Lower leg skin (tissue), 4 donors: Measurements from ENCODE around the gene BANP. TPM values are rescaled to one million over a fixed set of nuclear protein-coding genes. Genes with fewer than 3 reads are reported as not detected.
A peak's percentile ranks its signal among the peaks of the same experiment; 100 is the strongest.

Experiments
- DNase-seq, 2 donors: peaks; one replicate each; pipeline ENCODE4 v3.0.0-alpha.2; 2019; ENCODE audit warnings: low spot score in 2 of 2
- H3K4me3 ChIP-seq: fragments of 200-600 bp; sonication (generic); 2 replicates; pipeline ENCODE4 v1.5.1; 2017; ENCODE audit warnings: mild to moderate bottlenecking, low read depth; ENCODE audit not compliant: poor library complexity, severe bottlenecking
- POLR2A ChIP-seq, 2 donors: fragments of 450-650 bp; IDR thresholded peaks; one replicate each; pipeline ENCODE4 v1.6.1; 2016 to 2017; ENCODE audit warnings: antibody characterized with exemption in 2 of 2, mild to moderate bottlenecking in 1 of 2, moderate library complexity in 1 of 2
- WGBS, 2 donors: methylation state at CpG; one replicate each; pipeline ENCODE4 v1.1.5; 2018; 5-methylcytosine and 5-hydroxymethylcytosine counted together
- intact Hi-C: fragments of 100-400 bp; cut with DNase I; formaldehyde crosslinking; loops from one replicate; pipeline ENCODE4 v1.15.0; 2023; ENCODE audit warnings: low total_unique reads
- total RNA-seq, 4 donors: library from RNA; depleted of rRNA; stranded (reverse); fragments of >200 nt; gene quantifications; one replicate each; pipeline ENCODE4 v1.1.0, GENCODE V29; 2016
- TF ChIP-seq, protein P1 (sequence below), 3 donors: fragments of 450-650 bp; IDR thresholded peaks; one replicate each; pipeline ENCODE4 v1.5.1; 2016; ENCODE audit warnings: antibody characterized with exemption in 3 of 3, mild to moderate bottlenecking in 3 of 3, moderate library complexity in 2 of 3

The BANP gene
- total RNA-seq, 4 donors from 2014 or later: 21.6 to 28.7 (median 24.5) TPM

- WGBS, 2 donors: 70 to 71% methylated on average over 16 of the region's 16 CpGs
- intact Hi-C loops: no loop called here
Observed at GRCh38 chr16:88063211-88063773, 112.1 kb downstream of the BANP start.

DNA sequence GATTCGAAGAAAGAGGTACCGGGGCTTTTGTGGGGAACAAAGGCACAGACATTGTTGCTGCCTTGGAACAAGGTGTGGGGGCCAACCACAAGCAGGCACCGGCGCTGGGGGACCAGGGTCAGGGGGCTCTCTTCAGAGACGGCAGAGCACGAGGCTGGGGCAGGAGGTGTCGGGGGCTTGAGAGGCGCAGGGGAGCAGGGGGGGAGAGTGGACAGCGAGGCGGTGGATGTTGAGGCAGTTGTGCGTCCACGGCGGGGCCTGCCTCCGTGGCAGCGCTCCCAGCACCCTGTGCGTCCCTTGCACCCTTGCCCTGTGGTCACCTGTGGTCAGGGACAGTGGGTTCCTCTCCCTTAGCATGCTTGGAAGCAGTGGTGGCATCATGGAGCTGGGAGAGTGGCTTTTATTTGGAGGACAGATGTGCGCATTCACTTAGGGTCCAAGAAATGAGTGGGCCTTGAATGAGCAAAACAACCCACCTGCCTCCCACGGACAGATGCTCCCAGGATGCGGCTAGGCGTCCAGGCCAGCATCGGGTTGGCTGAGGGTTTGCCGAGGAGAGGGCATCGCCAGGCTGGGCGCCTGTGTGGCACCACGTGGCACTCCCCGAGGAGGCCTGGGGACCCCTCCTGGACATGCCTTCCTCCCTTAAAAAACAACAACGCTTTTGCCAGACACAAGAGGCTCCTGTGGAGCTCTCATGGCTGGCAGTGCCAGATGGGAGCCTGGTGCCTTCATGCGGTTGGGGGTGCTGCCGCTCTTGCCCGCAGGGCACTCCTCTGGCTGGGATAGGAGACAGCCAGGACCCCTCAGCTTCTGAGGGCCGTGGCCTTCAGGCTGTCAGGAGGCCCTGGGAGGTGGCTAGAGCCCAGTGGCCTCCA, 113.0 kb downstream of the BANP start:
- DNase-seq: no peak
- intact Hi-C loops: no loop called here
- 84 to 88% methylated on average over 31 of the region's 31 CpGs for WGBS, 2 donors
- H3K4me3 ChIP-seq: no peak overlapping the region
- TF ChIP-seq, protein P1, sequence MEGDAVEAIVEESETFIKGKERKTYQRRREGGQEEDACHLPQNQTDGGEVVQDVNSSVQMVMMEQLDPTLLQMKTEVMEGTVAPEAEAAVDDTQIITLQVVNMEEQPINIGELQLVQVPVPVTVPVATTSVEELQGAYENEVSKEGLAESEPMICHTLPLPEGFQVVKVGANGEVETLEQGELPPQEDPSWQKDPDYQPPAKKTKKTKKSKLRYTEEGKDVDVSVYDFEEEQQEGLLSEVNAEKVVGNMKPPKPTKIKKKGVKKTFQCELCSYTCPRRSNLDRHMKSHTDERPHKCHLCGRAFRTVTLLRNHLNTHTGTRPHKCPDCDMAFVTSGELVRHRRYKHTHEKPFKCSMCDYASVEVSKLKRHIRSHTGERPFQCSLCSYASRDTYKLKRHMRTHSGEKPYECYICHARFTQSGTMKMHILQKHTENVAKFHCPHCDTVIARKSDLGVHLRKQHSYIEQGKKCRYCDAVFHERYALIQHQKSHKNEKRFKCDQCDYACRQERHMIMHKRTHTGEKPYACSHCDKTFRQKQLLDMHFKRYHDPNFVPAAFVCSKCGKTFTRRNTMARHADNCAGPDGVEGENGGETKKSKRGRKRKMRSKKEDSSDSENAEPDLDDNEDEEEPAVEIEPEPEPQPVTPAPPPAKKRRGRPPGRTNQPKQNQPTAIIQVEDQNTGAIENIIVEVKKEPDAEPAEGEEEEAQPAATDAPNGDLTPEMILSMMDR (IDR thresholded peaks at IDR 0.05): no peak
- TF ChIP-seq POLR2A (IDR thresholded peaks at IDR 0.05): no peak

More at GRCh38 chr16:88063211-88063773, 112.1 kb downstream of the BANP start:
- TF ChIP-seq, protein P1 (IDR thresholded peaks at IDR 0.05): no peak
- no peak for TF ChIP-seq POLR2A (IDR thresholded peaks at IDR 0.05)
- H3K4me3 ChIP-seq: no peak overlapping the region
- DNase-seq: peak; percentile 49 to 93

DNA sequence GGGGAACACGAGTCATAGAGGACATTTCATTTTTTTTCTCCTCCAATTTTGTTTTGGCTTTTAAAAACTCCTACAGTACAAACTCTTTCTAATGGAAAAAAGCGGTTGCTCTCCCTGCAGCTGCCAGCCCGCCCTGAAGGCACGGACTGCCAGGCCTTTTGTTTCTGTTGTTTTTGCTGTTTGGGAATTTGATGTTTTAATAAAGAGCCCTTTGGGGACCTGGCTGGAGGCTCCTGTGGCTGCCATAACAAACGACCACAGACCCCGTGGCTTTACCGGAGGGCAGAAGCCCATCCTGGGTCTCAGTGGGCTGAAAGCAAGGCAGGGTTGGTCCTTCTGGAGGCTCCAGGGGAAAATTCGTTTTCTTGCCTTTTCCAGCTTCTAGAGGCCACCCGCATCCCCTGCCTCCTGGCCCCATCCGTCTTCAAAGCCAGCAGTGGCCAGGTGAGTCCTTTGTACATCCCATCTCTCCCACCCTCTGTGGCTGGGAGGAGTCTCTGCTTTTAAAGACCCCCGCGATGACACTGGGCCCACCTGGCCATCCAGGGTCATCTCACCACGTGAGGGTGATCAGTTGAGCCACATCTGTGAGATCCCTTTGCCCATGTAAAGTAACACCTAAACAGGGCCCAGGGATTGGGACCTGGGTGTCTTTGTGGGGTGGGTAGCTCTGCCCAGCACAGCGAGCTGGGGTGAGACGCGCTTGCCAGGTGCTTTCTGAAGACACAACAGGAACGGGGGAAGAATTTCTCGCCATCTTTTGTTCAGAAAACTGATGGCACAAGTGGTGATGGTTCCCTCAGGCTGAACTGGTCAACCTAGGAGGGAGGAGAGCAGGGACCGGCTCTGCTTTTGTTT, 113.9 kb downstream of the BANP start:
- no peak for DNase-seq
- no peak overlapping the region for H3K4me3 ChIP-seq
- WGBS, 2 donors: 75 to 83% methylated on average over 19 of the region's 19 CpGs
- TF ChIP-seq, protein P1 (IDR thresholded peaks at IDR 0.05): no peak
- no peak for TF ChIP-seq POLR2A (IDR thresholded peaks at IDR 0.05)
- intact Hi-C loops: no loop called here

DNA sequence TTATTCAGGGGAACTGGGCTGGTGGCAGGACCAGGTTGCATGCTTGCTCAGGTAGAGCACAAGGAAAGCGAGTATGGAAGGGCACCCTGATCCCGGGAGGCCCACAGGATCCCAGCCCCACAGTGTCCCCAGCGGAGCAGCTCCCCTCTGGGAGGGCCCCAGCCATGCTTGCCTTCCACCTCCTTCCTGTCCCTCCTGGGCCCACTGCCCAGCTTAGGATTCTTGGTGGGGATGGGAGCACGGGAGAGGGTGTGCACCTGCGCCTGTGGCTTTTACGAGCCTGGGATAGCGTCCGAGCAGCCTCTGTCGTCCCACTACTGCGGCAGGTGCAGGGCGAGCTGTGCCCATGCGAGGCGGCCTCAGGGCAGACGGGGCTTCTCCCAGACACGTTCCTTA, 114.5 kb downstream of the BANP start:
- no peak for DNase-seq
- TF ChIP-seq, protein P1 (IDR thresholded peaks at IDR 0.05): no peak
- TF ChIP-seq POLR2A (IDR thresholded peaks at IDR 0.05): no peak

GRCh38 chr16:88066234-88066633, 115.0 kb downstream of the BANP start:
- 60 to 66% methylated on average over 10 of the region's 10 CpGs for WGBS, 2 donors
- TF ChIP-seq POLR2A (IDR thresholded peaks at IDR 0.05): no peak
- TF ChIP-seq, protein P1 (IDR thresholded peaks at IDR 0.05): no peak
- DNase-seq: no peak
- intact Hi-C loops: no loop called here
- H3K4me3 ChIP-seq: no peak overlapping the region

More for the DNA sequence above, 114.5 kb downstream of the BANP start:
- 90 to 92% methylated on average over 14 to 15 of the region's 15 CpGs for WGBS, 2 donors
- no peak overlapping the region for H3K4me3 ChIP-seq
- intact Hi-C loops: no loop called here
